HCT116 (cell line): Measurements from ENCODE around the gene RPS6KA6.

Experiments used
- POLR2A ChIP-seq: IDR thresholded peaks from 2 replicates; pipeline ENCODE4 v1.7.0; 2011; ENCODE audit warnings: borderline replicate concordance; ENCODE audit not compliant: insufficient read depth, insufficient read length; ENCODE audit errors: extremely low read depth
- RAD21 ChIP-seq: IDR thresholded peaks from 2 replicates; pipeline ENCODE4 v1.6.1; 2012; ENCODE audit warnings: low read depth, mild to moderate bottlenecking

GRCh38 chrX:84174348-84174747 lies 13.7 kb downstream of the RPS6KA6 start:
- TF ChIP-seq POLR2A, result no peak
- no peak for TF ChIP-seq RAD21
